ENCODE data around the gene GUCA1A. TPM values are rescaled to one million over a fixed set of nuclear protein-coding genes. Genes with fewer than 3 reads are reported as not detected.

The GUCA1A gene
- total RNA-seq, 1 experiment from 2014 or later: not detected

- TF ChIP-seq JUND (IDR thresholded peaks at IDR 0.05): no peak
- TF ChIP-seq POLR2AphosphoS5 (IDR thresholded peaks at IDR 0.05; ENCODE audit: low read depth, low read length): no peak
- no peak for TF ChIP-seq ZBTB33 (IDR thresholded peaks at IDR 0.05; ENCODE audit: extremely low read depth, insufficient replicate concordance, low read length)
- no peak for TF ChIP-seq SIN3A (IDR thresholded peaks at IDR 0.05; ENCODE audit: low read depth)
These were observed 39.2 kb upstream of the GUCA1A start (continued) for GRCh38 chr6:42133926-42134325.

- H3K9me3 ChIP-seq (ENCODE audit: control insufficient read depth in 1 of 2, insufficient read depth in 1 of 2, low read depth in 1 of 2, low read length in 2 of 2): no peaks in the 10 kb centered on the region
These were observed 38.0 kb upstream of the GUCA1A start for GRCh38 chr6:42135161-42135560.

More at GRCh38 chr6:42135161-42135560, 38.0 kb upstream of the GUCA1A start:
- Histone ChIP-seq H3K36me3 (ENCODE audit: control insufficient read depth in 1 of 2, insufficient read depth in 2 of 2, low read length in 2 of 2) (peaks cover 0 to 12% of the 10 kb centered on the region in 2 experiments; a peak in 1 of 4 replicates), H3K27me3 (ENCODE audit: insufficient read depth, low read length) (no peaks in the 10 kb centered on the region), H3K79me2 (ENCODE audit: insufficient read depth, low read length) (peaks cover 60% of the 10 kb centered on the region), H4K20me1 (ENCODE audit: insufficient read depth) (no peaks in the 10 kb centered on the region), H3K9me2 (ENCODE audit: insufficient read depth) (no peaks in the 10 kb centered on the region), H3K4me1 (ENCODE audit: control insufficient read depth in 1 of 2, insufficient read depth in 2 of 2, low read length in 2 of 2) (peaks cover 48 to 81% of the 10 kb centered on the region in 2 experiments), H3K4me2 (ENCODE audit: low read length) (no peak overlapping the region), H3K9ac (ENCODE audit: low read length) (no peak overlapping the region; the same call in 1 of the 2 replicates), H2AFZ (ENCODE audit: low read depth, low read length, poor library complexity, severe bottlenecking) (no peak overlapping the region), H3K4me3 (replicated peaks in 1 of 2; ENCODE audit: low read depth in 1 of 2, low read length in 2 of 2) (no peak overlapping the region), H3K27ac (ENCODE audit: low read depth, low read length) (no peak overlapping the region)
- RAD21 ChIA-PET (ENCODE audit: low non-redundant PET in 1 of 2, low total read pairs in 2 of 2, uncharacterized antibody in 2 of 2, unreplicated experiment in 2 of 2): no interaction called here
- no peak for DNase-seq (ENCODE audit: low read depth, low spot score)
- no TSS peak for BruUV-seq (replicated peaks)
- CTCF ChIA-PET: no interaction called here
- intact Hi-C loops (cut with micrococcal nuclease): no loop called here
- POLR2A ChIA-PET: no interaction called here
- TF ChIP-seq CTCF (IDR thresholded peaks at IDR 0.05 in 2 of 3, conservative IDR thresholded peaks at IDR 0.05 in 1 of 3; ENCODE audit: borderline replicate concordance in 1 of 3, insufficient read depth in 1 of 3, low read depth in 2 of 3, low read length in 2 of 3) (no peak), ZFX (IDR thresholded peaks at IDR 0.05) (no peak), POLR2A (IDR thresholded peaks at IDR 0.05; ENCODE audit: borderline replicate concordance, extremely low read depth, insufficient read depth, insufficient read length) (no peak), YY1 (IDR thresholded peaks at IDR 0.05; ENCODE audit: extremely low read depth, insufficient replicate concordance, low read depth, low read length) (no peak), ELF1 (IDR thresholded peaks at IDR 0.05; ENCODE audit: borderline replicate concordance, low read depth) (no peak), POLR2AphosphoS5 (IDR thresholded peaks at IDR 0.05; ENCODE audit: low read depth, low read length) (no peak), EZH2phosphoT487 (IDR thresholded peaks at IDR 0.05; ENCODE audit: borderline replicate concordance) (no peak), SIN3A (IDR thresholded peaks at IDR 0.05; ENCODE audit: low read depth) (no peak), REST (IDR thresholded peaks at IDR 0.05; ENCODE audit: low read depth) (no peak), ZNF274 (IDR thresholded peaks at IDR 0.05; ENCODE audit: low read depth, low read length) (no peak), SP1 (IDR thresholded peaks at IDR 0.05; ENCODE audit: low read depth) (no peak), SRF (IDR thresholded peaks at IDR 0.05; ENCODE audit: low read depth) (no peak), RAD21 (IDR thresholded peaks at IDR 0.05; ENCODE audit: low read depth) (no peak), MAX (IDR thresholded peaks at IDR 0.05) (no peak)
- ATAC-seq: no peak
